GM12865 (cell line): ENCODE measurements around the gene MS4A6E.
"Not testable (repeated sequence)": the region's sequence is repeated elsewhere in the genome, so short reads cannot be mapped to it uniquely, and the experiment has no call there.

Experiments used
- DNase-seq: peaks from one replicate; pipeline ENCODE4 v3.0.0; 2010; ENCODE audit warnings: low read depth
- H3K4me3 ChIP-seq: 2 replicates; pipeline ENCODE4 v1.5.1; 2011; ENCODE audit warnings: mild to moderate bottlenecking, low read depth, low read length, control low read depth
- TF ChIP-seq, protein P1 (sequence below): IDR thresholded peaks from 2 replicates; pipeline ENCODE4 v1.5.1; 2011; ENCODE audit warnings: low read length, control low read depth, low read depth, inconsistent platforms; ENCODE audit not compliant: insufficient read depth; ENCODE audit errors: missing control alignments

Gene MS4A6E

DNA sequence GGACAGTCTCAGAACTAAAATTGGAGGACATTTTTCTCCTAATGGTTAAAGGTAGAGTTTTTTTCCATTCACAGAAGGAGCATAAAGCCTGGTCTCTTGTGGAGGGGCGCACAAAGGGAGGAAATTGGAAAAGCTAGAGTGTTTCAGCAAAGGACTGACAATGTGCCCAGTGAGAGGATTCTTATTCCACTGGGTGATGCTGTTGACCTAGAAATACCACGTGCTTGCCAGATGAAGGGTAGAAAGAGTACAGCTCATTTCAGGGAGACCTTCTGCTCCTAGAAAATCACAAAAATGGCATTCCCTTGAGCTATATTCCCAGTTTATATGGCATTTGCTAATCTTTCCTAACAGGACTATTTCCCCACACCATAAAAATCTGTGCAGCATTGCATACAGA is 21.1 kb downstream of the MS4A6E start:
- peak; percentile 33 for DNase-seq
- TF ChIP-seq, protein P1, sequence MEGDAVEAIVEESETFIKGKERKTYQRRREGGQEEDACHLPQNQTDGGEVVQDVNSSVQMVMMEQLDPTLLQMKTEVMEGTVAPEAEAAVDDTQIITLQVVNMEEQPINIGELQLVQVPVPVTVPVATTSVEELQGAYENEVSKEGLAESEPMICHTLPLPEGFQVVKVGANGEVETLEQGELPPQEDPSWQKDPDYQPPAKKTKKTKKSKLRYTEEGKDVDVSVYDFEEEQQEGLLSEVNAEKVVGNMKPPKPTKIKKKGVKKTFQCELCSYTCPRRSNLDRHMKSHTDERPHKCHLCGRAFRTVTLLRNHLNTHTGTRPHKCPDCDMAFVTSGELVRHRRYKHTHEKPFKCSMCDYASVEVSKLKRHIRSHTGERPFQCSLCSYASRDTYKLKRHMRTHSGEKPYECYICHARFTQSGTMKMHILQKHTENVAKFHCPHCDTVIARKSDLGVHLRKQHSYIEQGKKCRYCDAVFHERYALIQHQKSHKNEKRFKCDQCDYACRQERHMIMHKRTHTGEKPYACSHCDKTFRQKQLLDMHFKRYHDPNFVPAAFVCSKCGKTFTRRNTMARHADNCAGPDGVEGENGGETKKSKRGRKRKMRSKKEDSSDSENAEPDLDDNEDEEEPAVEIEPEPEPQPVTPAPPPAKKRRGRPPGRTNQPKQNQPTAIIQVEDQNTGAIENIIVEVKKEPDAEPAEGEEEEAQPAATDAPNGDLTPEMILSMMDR: peak; percentile 34
- no peak overlapping the region for H3K4me3 ChIP-seq

DNA sequence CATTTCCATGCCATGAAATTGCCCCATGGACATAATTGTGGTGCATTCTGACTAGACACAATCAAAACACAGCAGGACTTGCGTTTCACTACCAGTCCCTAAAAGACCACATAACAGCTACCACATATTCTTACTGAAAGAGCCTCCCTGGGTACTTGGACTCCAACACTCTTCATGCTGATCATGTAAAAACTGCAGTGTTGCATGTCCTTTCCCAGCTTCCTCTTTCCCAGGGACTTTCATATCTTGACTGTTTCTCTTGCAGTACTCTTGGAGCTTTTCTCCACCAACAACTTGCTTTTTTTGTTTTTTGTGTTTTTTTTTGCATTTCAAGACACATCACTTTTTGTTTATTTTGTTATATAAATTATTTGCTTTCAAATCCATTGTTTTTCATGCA is 22.9 kb downstream of the MS4A6E start:
- DNase-seq: no peak
- no peak overlapping the region for H3K4me3 ChIP-seq
- TF ChIP-seq, protein P1: no peak

DNA sequence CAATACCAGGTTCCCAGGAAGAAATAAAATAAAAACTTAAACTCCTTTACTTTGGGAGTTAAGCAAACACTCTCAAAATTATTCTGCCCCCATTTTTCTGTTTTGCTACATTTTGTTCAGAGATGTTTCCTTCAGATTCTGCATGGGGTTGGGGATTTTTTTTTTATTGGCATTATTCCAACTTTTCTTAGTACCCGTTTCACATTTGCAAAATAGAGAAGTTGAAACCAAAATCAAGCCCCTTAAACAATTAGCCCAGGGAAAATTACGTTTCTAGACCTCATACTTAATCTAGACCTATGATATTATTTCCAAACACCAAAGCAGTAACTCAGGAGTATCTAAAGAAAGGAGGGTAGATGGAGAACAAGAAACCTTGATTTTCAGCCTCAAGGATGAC is 30.7 kb downstream of the MS4A6E start:
- no peak for DNase-seq
- TF ChIP-seq, protein P1: no peak
- no peak overlapping the region for H3K4me3 ChIP-seq

DNA sequence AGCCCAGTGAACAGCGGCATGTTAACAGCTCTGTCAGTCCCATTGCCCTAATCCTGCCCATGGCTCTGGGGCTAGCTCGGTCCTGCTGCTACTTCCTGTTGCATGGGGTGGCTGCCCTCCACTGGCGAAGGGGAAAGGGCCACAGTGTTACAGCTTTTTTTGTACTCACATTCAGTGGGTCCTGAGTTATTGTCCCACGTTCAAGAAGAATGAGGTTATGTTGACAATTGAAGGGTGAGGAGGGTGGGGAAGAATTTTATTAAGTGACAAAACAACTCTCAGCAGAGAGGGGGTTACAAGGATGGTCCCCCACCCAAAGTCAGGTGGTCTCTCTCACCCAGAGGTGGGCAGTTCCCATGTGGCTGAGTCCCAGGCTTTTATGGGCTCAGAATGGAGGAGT is 33.6 kb downstream of the MS4A6E start:
- TF ChIP-seq, protein P1: no peak
- no peak overlapping the region for H3K4me3 ChIP-seq
- no peak for DNase-seq

DNA sequence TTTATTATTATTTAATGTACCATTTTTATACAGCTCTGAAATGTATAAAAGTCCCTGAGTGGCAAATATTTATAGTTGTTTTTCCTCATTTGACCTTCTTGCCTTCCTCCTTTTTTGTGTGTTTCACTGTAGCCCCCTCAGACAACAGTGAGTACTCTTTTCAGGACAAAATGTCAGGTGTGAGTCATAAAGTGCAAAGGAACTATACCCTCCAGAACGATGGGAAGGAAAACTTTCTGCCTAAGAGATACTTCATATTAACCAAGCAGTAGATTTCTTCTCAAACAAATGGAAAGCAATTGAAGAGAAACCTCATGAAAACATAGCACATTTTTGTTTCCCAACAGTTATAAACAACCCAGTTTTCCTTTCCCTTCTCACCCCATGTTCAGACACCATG is 35.2 kb downstream of the MS4A6E start:
- no peak for DNase-seq
- H3K4me3 ChIP-seq: no peak overlapping the region
- TF ChIP-seq, protein P1: no peak

DNA sequence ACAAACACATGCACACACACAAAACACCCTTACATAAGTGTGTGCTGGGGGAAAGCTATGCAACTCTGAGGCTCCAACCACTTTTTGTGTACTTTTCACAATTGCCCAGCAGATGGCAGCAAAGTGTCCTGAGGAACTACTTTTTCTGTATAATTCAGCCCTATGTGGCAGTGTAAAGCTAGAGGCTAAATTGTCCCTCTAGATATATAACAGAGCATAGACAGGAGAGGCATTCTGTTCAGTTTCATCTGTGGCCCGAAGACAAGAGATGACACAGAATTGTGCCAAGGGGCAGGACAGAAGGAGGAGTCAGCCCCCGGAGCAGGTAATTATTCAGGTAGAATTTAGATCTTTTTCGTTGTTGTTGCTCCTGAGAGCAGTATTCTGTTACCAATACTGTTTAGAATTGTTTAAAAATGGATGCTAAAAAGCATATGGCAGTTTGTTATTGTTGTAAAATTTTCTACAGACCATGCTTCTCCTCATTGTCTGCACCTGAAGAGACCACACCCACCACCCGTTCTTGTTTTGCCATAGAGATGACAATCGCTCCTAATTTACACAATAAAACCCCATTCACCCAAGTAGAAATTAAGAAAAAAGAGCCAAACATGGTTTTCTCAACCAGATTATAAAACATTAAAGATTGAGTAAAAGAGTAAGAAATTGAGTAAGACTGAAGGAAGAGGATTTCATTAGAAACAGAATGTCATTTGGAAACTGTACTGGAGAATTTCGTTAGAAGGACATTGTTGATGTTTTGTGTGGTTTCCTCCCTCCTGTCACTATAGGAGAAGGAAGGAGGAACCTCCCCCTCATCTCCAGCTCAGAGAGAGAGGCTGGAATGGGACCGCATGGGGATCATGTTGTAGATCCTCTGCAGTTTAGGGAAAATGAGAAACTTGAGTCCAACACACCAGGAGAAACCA is 36.8 kb downstream of the MS4A6E start:
- H3K4me3 ChIP-seq: peak overlapping the region; percentile 44
- TF ChIP-seq, protein P1: peak; percentile 62
- DNase-seq: peak; percentile 86

DNA sequence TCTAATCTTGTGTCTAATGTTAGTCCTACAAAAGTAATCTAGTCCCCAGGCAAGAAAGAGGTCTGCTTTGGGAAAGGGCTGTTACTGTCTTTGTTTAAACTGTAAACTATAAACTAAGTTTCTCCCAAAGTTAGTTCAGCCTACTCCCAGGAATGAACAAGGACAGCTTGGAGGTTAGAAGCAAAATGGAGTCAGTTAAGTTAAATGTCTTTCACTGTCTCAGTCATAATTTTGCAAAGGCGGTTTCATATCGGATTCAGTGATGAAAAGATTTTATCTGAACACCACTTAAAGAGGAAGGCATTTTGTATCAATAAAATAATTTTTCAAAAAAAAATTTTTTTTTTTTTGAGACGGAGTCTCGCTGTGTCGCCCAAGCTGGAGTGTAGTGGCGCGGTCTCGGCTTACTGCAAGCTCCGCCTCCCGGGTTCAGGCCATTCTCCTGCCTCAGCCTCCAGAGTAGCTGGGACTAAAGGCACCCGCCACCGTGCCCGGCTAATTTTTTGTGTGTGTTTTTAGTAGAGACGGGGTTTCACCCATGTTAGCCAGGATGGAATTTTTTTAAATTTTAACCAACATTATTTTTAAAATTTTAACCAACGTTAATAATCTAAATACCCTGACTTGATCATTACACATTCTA is 39.3 kb downstream of the MS4A6E start:
- not testable (repeated sequence) for DNase-seq, H3K4me3 ChIP-seq
